H1 (cell line): ENCODE measurements around the gene IPO11. TPM values are rescaled to one million over a fixed set of nuclear protein-coding genes. Genes with fewer than 3 reads are reported as not detected.

Experiments used
- CTCF ChIA-PET: fragments of 300-600 bp; sonication (Branson Sonifier 250); formaldehyde crosslinking; loops from one replicate; lab custom pipeline; 2021; ENCODE audit not compliant: partially characterized antibody; lab: Charles Lee
- POLR2A ChIA-PET: fragments of 300-600 bp; sonication (Branson Sonifier 250); formaldehyde crosslinking; loops from one replicate; lab custom pipeline; 2021; ENCODE audit warnings: inconsistent platforms; ENCODE audit not compliant: partially characterized antibody; lab: Charles Lee
- DNase-seq, 2 experiments: peaks; one replicate each; pipeline versions ENCODE4 v3.0.0 to v3.0.0-alpha.2; 2010 to 2022; ENCODE audit warnings: low spot score in 2 of 2, low read depth in 1 of 2, mixed read lengths in 1 of 2
- FAIRE-seq: peaks from 2 replicates; lab custom pipeline; 2011; peaks lifted over from hg19 to GRCh38; lab: Jason Lieb, UNC
- H2AFZ ChIP-seq: 2 replicates; pipeline ENCODE4 v1.8.1; 2012; ENCODE audit warnings: low read length, inconsistent platforms
- H2AK5ac ChIP-seq: 2 replicates; pipeline ENCODE4 v1.6.1; 2013; ENCODE audit warnings: low read depth, low read length
- H2BK120ac ChIP-seq: replicated peaks from 2 replicates; pipeline ENCODE3; 2013; ENCODE audit warnings: low read depth, low read length, inconsistent platforms
- H2BK12ac ChIP-seq: 2 replicates; pipeline ENCODE4 v1.6.1; 2013; ENCODE audit warnings: low read depth, low read length
- H2BK15ac ChIP-seq: 2 replicates; pipeline ENCODE4 v1.6.1; 2013; ENCODE audit warnings: low read length
- H2BK20ac ChIP-seq: 2 replicates; pipeline ENCODE4 v1.6.1; 2013; ENCODE audit warnings: low read length
- H2BK5ac ChIP-seq: 2 replicates; pipeline ENCODE4 v1.6.1; 2013; ENCODE audit warnings: low read depth, low read length
- H3K14ac ChIP-seq: 2 replicates; pipeline ENCODE4 v1.6.1; 2013; ENCODE audit warnings: inconsistent platforms; ENCODE audit not compliant: insufficient read length
- H3K18ac ChIP-seq: 2 replicates; pipeline ENCODE4 v1.6.1; 2013; ENCODE audit warnings: low read length; ENCODE audit errors: extremely low read depth
- H3K23ac ChIP-seq: 2 replicates; pipeline ENCODE4 v1.6.1; 2013; ENCODE audit warnings: inconsistent platforms; ENCODE audit not compliant: insufficient read length
- H3K23me2 ChIP-seq: 2 replicates; pipeline ENCODE4 v1.6.1; 2013; ENCODE audit warnings: low read depth, low read length
- H3K27ac ChIP-seq: 2 replicates; pipeline ENCODE4 v1.6.1; 2011; ENCODE audit warnings: low read depth, low read length, inconsistent platforms
- H3K27me3 ChIP-seq, 4 experiments: replicated peaks in 1 of 4; 1 replicate in 1 of 4; 2 replicates in 3 of 4; pipeline versions ENCODE4 v1.6.1 to v1.8.1; 2011 to 2013; ENCODE audit warnings: low read length in 3 of 4, mild to moderate bottlenecking in 3 of 4, inconsistent platforms in 2 of 4, mixed read lengths in 2 of 4, moderate library complexity in 1 of 4; ENCODE audit not compliant: control insufficient read depth in 3 of 4, insufficient read depth in 3 of 4; ENCODE audit errors: extremely low read depth in 1 of 4
- H3K36me3 ChIP-seq, 4 experiments: 2 replicates each; pipeline versions ENCODE4 v1.6.1 to v1.8.1; 2011 to 2013; ENCODE audit warnings: mild to moderate bottlenecking in 4 of 4, low read length in 3 of 4, moderate library complexity in 2 of 4, control low read depth in 1 of 4, inconsistent platforms in 1 of 4; ENCODE audit not compliant: insufficient read depth in 4 of 4, control insufficient read depth in 2 of 4
- H3K4ac ChIP-seq: replicated peaks from 2 replicates; pipeline ENCODE3; 2013; ENCODE audit warnings: low read length, low read depth, mixed read lengths, inconsistent platforms; ENCODE audit not compliant: insufficient read length
- H3K4me1 ChIP-seq, 4 experiments: replicated peaks in 1 of 4; 1 replicate in 1 of 4; 2 replicates in 3 of 4; pipeline versions ENCODE4 v1.6.1 to v1.8.1; 2011 to 2013; ENCODE audit warnings: low read length in 3 of 4, inconsistent platforms in 2 of 4, mixed read lengths in 1 of 4; ENCODE audit not compliant: insufficient read depth in 4 of 4, control insufficient read depth in 3 of 4
- H3K4me2 ChIP-seq, 2 experiments: 2 replicates each; pipeline versions ENCODE4 v1.6.1 to v1.8.1; 2011 to 2013; ENCODE audit warnings: low read depth in 2 of 2, low read length in 2 of 2, control low read depth in 1 of 2, inconsistent platforms in 1 of 2, mild to moderate bottlenecking in 1 of 2; ENCODE audit not compliant: insufficient read depth in 1 of 2
- H3K4me3 ChIP-seq, 4 experiments: fragments of 200-600, 300-600 bp in 1 of 4; sonication (generic), shearing (Covaris generic), sonication (Bioruptor Twin) in 1 of 4; 2 replicates each; pipeline versions ENCODE4 v1.5.1 to v1.8.1; 2011 to 2016; ENCODE audit warnings: low read length in 4 of 4, low read depth in 3 of 4, control low read depth in 2 of 4, inconsistent platforms in 2 of 4, mild to moderate bottlenecking in 2 of 4, mixed read lengths in 1 of 4, moderate library complexity in 1 of 4; ENCODE audit not compliant: insufficient read depth in 2 of 4; ENCODE audit errors: extremely low read depth in 1 of 4
- H3K56ac ChIP-seq: replicated peaks from 2 replicates; pipeline ENCODE3; 2013; ENCODE audit warnings: low read depth, mild to moderate bottlenecking, mixed read lengths, low read length, inconsistent platforms; ENCODE audit not compliant: insufficient read length
- H3K79me1 ChIP-seq: 2 replicates; pipeline ENCODE4 v1.6.1; 2013; ENCODE audit warnings: low read depth, low read length, control low read depth
- H3K79me2 ChIP-seq, 2 experiments: 2 replicates each; pipeline versions ENCODE4 v1.6.1 to v1.8.1; 2012 to 2013; ENCODE audit warnings: low read length in 2 of 2, mild to moderate bottlenecking in 2 of 2, inconsistent platforms in 1 of 2; ENCODE audit not compliant: insufficient read depth in 2 of 2, control insufficient read depth in 1 of 2
- H3K9ac ChIP-seq, 4 experiments: replicated peaks in 1 of 4; 1 replicate in 1 of 4; 2 replicates in 3 of 4; pipeline versions ENCODE4 v1.6.1 to v1.8.1; 2011 to 2013; ENCODE audit warnings: low read depth in 3 of 4, low read length in 3 of 4, control low read depth in 2 of 4, mild to moderate bottlenecking in 2 of 4, moderate library complexity in 2 of 4, inconsistent platforms in 1 of 4; ENCODE audit errors: extremely low read depth in 1 of 4
- H3K9me3 ChIP-seq, 2 experiments: 2 replicates each; pipeline versions ENCODE4 v1.6.1 to v1.8.1; 2012 to 2013; ENCODE audit warnings: mild to moderate bottlenecking in 2 of 2, moderate library complexity in 2 of 2, control low read depth in 1 of 2, inconsistent platforms in 1 of 2, low read depth in 1 of 2, low read length in 1 of 2, mixed read lengths in 1 of 2; ENCODE audit not compliant: insufficient read depth in 2 of 2
- H4K20me1 ChIP-seq, 2 experiments: replicated peaks in 1 of 2; 2 replicates each; pipeline versions ENCODE3 to v1.8.1; 2011 to 2013; ENCODE audit warnings: inconsistent platforms in 2 of 2, low read length in 2 of 2, mild to moderate bottlenecking in 1 of 2; ENCODE audit not compliant: insufficient read depth in 2 of 2, control insufficient read depth in 1 of 2
- H4K5ac ChIP-seq: 2 replicates; pipeline ENCODE4 v1.6.1; 2013; ENCODE audit warnings: low read length, low read depth, mixed read lengths, inconsistent platforms; ENCODE audit not compliant: insufficient read length
- H4K8ac ChIP-seq: 2 replicates; pipeline ENCODE4 v1.8.0; 2013; ENCODE audit warnings: mild to moderate bottlenecking, moderate library complexity, low read length, inconsistent platforms; ENCODE audit not compliant: insufficient read depth; ENCODE audit errors: extremely low read depth
- H4K91ac ChIP-seq: replicated peaks from 2 replicates; pipeline ENCODE3; 2013; ENCODE audit warnings: low read length, mixed read lengths, inconsistent platforms; ENCODE audit not compliant: insufficient read length
- ATF3 ChIP-seq: IDR thresholded peaks from 2 replicates; pipeline ENCODE4 v1.6.1; 2011; ENCODE audit warnings: low read depth, mild to moderate bottlenecking, low read length; ENCODE audit not compliant: insufficient read depth
- BRCA1 ChIP-seq: IDR thresholded peaks from 2 replicates; pipeline ENCODE4 v1.6.1; 2012; ENCODE audit warnings: low read depth, low read length, improper control_type of control experiment
- CBX5 ChIP-seq: fragments of 300-800, 300-1000 bp; sonication (generic); IDR thresholded peaks from 2 replicates; pipeline ENCODE4 v1.7.1; 2016; ENCODE audit warnings: antibody characterized with exemption, low read length, low read depth
- CTCF ChIP-seq, 3 experiments: IDR thresholded peaks; 1 replicate in 2 of 3; 2 replicates in 1 of 3; pipeline versions ENCODE4 v1.5.1 to v1.6.1; 2011; ENCODE audit warnings: low read length in 3 of 3, mild to moderate bottlenecking in 3 of 3, inconsistent platforms in 2 of 3, low read depth in 1 of 3, moderate library complexity in 1 of 3; ENCODE audit not compliant: insufficient read depth in 1 of 3; ENCODE audit errors: control extremely low read depth in 1 of 3
- JUN ChIP-seq: IDR thresholded peaks from 2 replicates; pipeline ENCODE4 v1.6.1; 2011; ENCODE audit warnings: low read depth, mild to moderate bottlenecking, improper control_type of control experiment, low read length
- JUND ChIP-seq: IDR thresholded peaks from 2 replicates; pipeline ENCODE4 v1.6.1; 2011; ENCODE audit warnings: mild to moderate bottlenecking, improper control_type of control experiment, low read length
- KDM4A ChIP-seq: IDR thresholded peaks from one replicate; pipeline ENCODE4 v1.7.1; 2012; ENCODE audit warnings: low read depth, mild to moderate bottlenecking, moderate library complexity, low read length, inconsistent platforms; ENCODE audit not compliant: severe bottlenecking
- MAX ChIP-seq: IDR thresholded peaks from 2 replicates; pipeline ENCODE4 v1.6.1; 2012; ENCODE audit warnings: inconsistent platforms
- RAD21 ChIP-seq, 2 experiments: IDR thresholded peaks in 1 of 2; conservative IDR thresholded peaks in 1 of 2; 2 replicates each; pipeline ENCODE4 v1.6.1; 2011; ENCODE audit warnings: low read depth in 2 of 2, low read length in 2 of 2, improper control_type of control experiment in 1 of 2, inconsistent platforms in 1 of 2, mild to moderate bottlenecking in 1 of 2, moderate library complexity in 1 of 2
- SP4 ChIP-seq: IDR thresholded peaks from 2 replicates; pipeline ENCODE4 v1.6.1; 2012; ENCODE audit warnings: low read length, inconsistent platforms
- TAF7 ChIP-seq: optimal IDR thresholded peaks from 2 replicates; pipeline ENCODE3; 2011; ENCODE audit warnings: low read depth, mild to moderate bottlenecking, inconsistent platforms, low read length, moderate library complexity, borderline replicate concordance
- WGBS, 2 experiments: shearing (Covaris generic) in 1 of 2; methylation state at CpG; one replicate each; pipeline versions ENCODE4 v1.1.6 to v1.1.7; 2013 to 2015; ENCODE audit warnings: low lambda C conversion rate in 2 of 2, mixed read lengths in 2 of 2, inconsistent platforms in 1 of 2, low coverage in 1 of 2, missing lambda C conversion rate in 1 of 2; ENCODE audit not compliant: insufficient replicate concordance in 2 of 2, insufficient coverage in 1 of 2, insufficient read length in 1 of 2; ENCODE audit errors: extremely low coverage in 1 of 2, missing lambda C conversion rate in 1 of 2; 5-methylcytosine and 5-hydroxymethylcytosine counted together
- polyA plus RNA-seq, 7 experiments: library from polyadenylated mRNA; depleted of rRNA in 3 of 7; stranded (reverse) in 5 of 7; unstranded in 2 of 7; fragments of >200 nt in 5 of 7; fragments of 200-250 nt in 2 of 7; gene quantifications; 1 replicate in 5 of 7; 2 replicates in 1 of 7; 4 replicates in 1 of 7; pipeline versions ENCODE4 v1.2.1 to v1.2.3, GENCODE V29; 2011 to 2013; ENCODE audit warnings: missing spikeins in 2 of 7, mixed read lengths in 2 of 7
- total RNA-seq: library from RNA; stranded (reverse); fragmentation: NEBNext Ultra II Directional; extraction: Animal tissue kit (Norgen Biotek cat#: 25700); gene quantifications from 2 replicates; pipeline ENCODE4 v1.2.1, GENCODE V29; 2021

Gene IPO11
- total and polyA plus RNA-seq, 2 of the 8 experiments (the other 6 are each of a cell fraction or from before 2014, with no cell fraction given): 23.6 to 64.4 TPM

GRCh38 chr5:62662521-62662920, 250.0 kb downstream of the IPO11 start:
- WGBS, 2 experiments: 86% methylated on average over 2 of the region's 2 CpGs; no CpG with 5 or more reads in 1 of the 2 experiments
- ChIA-PET POLR2A (no interaction called here), CTCF (interaction anchor here (0.8 kb wide), 1 partner anchor 118 kb away, joined by 3 read pairs; no protein-coding TSS in a partner anchor)
- Histone ChIP-seq H3K9ac (no peak overlapping the region), H2BK15ac (no peak overlapping the region), H3K27ac (no peak overlapping the region), H3K56ac (no peak overlapping the region), H2BK120ac (no peak overlapping the region), H3K23ac (no peak overlapping the region), H4K8ac (no peak overlapping the region), H3K27me3 (no peaks in the 10 kb centered on the region), H3K4ac (no peak overlapping the region), H4K5ac (no peak overlapping the region), H3K18ac (no peak overlapping the region), H3K4me1 (no peaks in the 10 kb centered on the region), H2BK20ac (no peak overlapping the region), H3K23me2 (no peaks in the 10 kb centered on the region), H3K14ac (no peak overlapping the region), H2BK12ac (no peak overlapping the region), H4K91ac (no peak overlapping the region), H3K79me2 (no peaks in the 10 kb centered on the region), H3K9me3 (no peaks in the 10 kb centered on the region), H3K4me3 (no peak overlapping the region), H2AFZ (no peak overlapping the region), H2BK5ac (no peak overlapping the region), H4K20me1 (no peaks in the 10 kb centered on the region), H2AK5ac (no peak overlapping the region), H3K36me3 (no peaks in the 10 kb centered on the region), H3K4me2 (no peak overlapping the region), H3K79me1 (no peaks in the 10 kb centered on the region)
- FAIRE-seq (no peak), DNase-seq (no peak)
- no peak for TF ChIP-seq CTCF (IDR thresholded peaks at IDR 0.05; ENCODE audit: control extremely low read depth in 1 of 3, insufficient read depth in 1 of 3, low read depth in 1 of 3, low read length in 3 of 3)
- no peak for TF ChIP-seq JUN
- no peak for TF ChIP-seq SP4
- no peak for TF ChIP-seq BRCA1
- no peak for TF ChIP-seq ATF3
- TF ChIP-seq JUND: no peak
- TF ChIP-seq MAX: no peak
- no peak for TF ChIP-seq CBX5
- TF ChIP-seq TAF7: no peak
- TF ChIP-seq RAD21 (IDR thresholded peaks at IDR 0.05 in 1 of 2, conservative IDR thresholded peaks at IDR 0.05 in 1 of 2; ENCODE audit: low read depth in 2 of 2, low read length in 2 of 2): no peak
- TF ChIP-seq KDM4A: no peak
